H9 (cell line): ENCODE measurements around the gene AMPH. TPM values are rescaled to one million over a fixed set of nuclear protein-coding genes. Genes with fewer than 3 reads are reported as not detected.

Experiments used
- DNase-seq: peaks from one replicate; pipeline ENCODE4 v3.0.0-alpha.2; 2017
- H2AFZ ChIP-seq: one replicate; pipeline ENCODE4 v1.6.1; 2013; ENCODE audit warnings: mild to moderate bottlenecking, low read length, control low read depth, moderate library complexity
- H2AK5ac ChIP-seq: 2 replicates; pipeline ENCODE4 v1.6.1; 2013; ENCODE audit warnings: low read length, control low read depth, mixed read lengths; ENCODE audit not compliant: insufficient read length
- H2BK120ac ChIP-seq: one replicate; pipeline ENCODE4 v1.6.1; 2013; ENCODE audit warnings: low read depth, mild to moderate bottlenecking, low read length, control low read depth, inconsistent platforms; ENCODE audit not compliant: poor library complexity, severe bottlenecking
- H2BK12ac ChIP-seq: 2 replicates; pipeline ENCODE4 v1.6.1; 2013; ENCODE audit warnings: low read length, control low read depth, mixed read lengths, low read depth; ENCODE audit not compliant: insufficient read length
- H2BK15ac ChIP-seq: 2 replicates; pipeline ENCODE4 v1.6.1; 2013; ENCODE audit warnings: low read depth, low read length, control low read depth
- H2BK20ac ChIP-seq: one replicate; pipeline ENCODE4 v1.6.1; 2013; ENCODE audit warnings: low read depth, mild to moderate bottlenecking, low read length, control low read depth, inconsistent platforms; ENCODE audit not compliant: poor library complexity, severe bottlenecking
- H2BK5ac ChIP-seq: 2 replicates; pipeline ENCODE4 v1.6.1; 2013; ENCODE audit warnings: low read length, control low read depth, mixed read lengths; ENCODE audit not compliant: insufficient read length
- H3K14ac ChIP-seq: 2 replicates; pipeline ENCODE4 v1.6.1; 2013; ENCODE audit warnings: low read length, control low read depth; ENCODE audit not compliant: insufficient read depth
- H3K18ac ChIP-seq: 2 replicates; pipeline ENCODE4 v1.6.1; 2013; ENCODE audit warnings: low read depth, mild to moderate bottlenecking, mixed read lengths, low read length, control low read depth; ENCODE audit not compliant: insufficient read length
- H3K23ac ChIP-seq: 2 replicates; pipeline ENCODE4 v1.6.1; 2013; ENCODE audit warnings: low read length, control low read depth, mixed read lengths, low read depth; ENCODE audit not compliant: insufficient read length
- H3K23me2 ChIP-seq: 2 replicates; pipeline ENCODE4 v1.6.1; 2013; ENCODE audit warnings: low read depth, mild to moderate bottlenecking, mixed read lengths, low read length, control low read depth; ENCODE audit not compliant: insufficient read length, poor library complexity, severe bottlenecking
- H3K27ac ChIP-seq: 2 replicates; pipeline ENCODE4 v1.5.1; 2013; ENCODE audit warnings: low read length, control low read depth, mixed read lengths, low read depth; ENCODE audit not compliant: insufficient read length
- H3K27me3 ChIP-seq: 2 replicates; pipeline ENCODE4 v1.6.1; 2013; ENCODE audit warnings: low read length, control low read depth, inconsistent platforms; ENCODE audit not compliant: insufficient read depth
- H3K4ac ChIP-seq: 2 replicates; pipeline ENCODE4 v1.6.1; 2013; ENCODE audit warnings: low read depth, mild to moderate bottlenecking, control low read depth, inconsistent platforms, low read length, moderate library complexity
- H3K4me1 ChIP-seq: 2 replicates; pipeline ENCODE4 v1.6.1; 2013; ENCODE audit warnings: low read length, control low read depth, inconsistent platforms; ENCODE audit not compliant: insufficient read depth
- H3K4me2 ChIP-seq: 2 replicates; pipeline ENCODE4 v1.6.1; 2013; ENCODE audit warnings: low read length, control low read depth, mixed read lengths; ENCODE audit not compliant: insufficient read length, insufficient read depth
- H3K56ac ChIP-seq: 2 replicates; pipeline ENCODE4 v1.6.1; 2013; ENCODE audit warnings: low read depth, mild to moderate bottlenecking, mixed read lengths, low read length, control low read depth; ENCODE audit not compliant: insufficient read length
- H3K79me1 ChIP-seq: 2 replicates; pipeline ENCODE4 v1.6.1; 2013; ENCODE audit warnings: low read depth, mild to moderate bottlenecking, moderate library complexity, low read length, control low read depth, inconsistent platforms; ENCODE audit not compliant: insufficient read depth, poor library complexity, severe bottlenecking
- H3K79me2 ChIP-seq: 2 replicates; pipeline ENCODE4 v1.6.1; 2013; ENCODE audit warnings: low read length, control low read depth, inconsistent platforms; ENCODE audit not compliant: insufficient read depth
- H3K9ac ChIP-seq: 2 replicates; pipeline ENCODE4 v1.6.1; 2013; ENCODE audit warnings: low read length, control low read depth, mixed read lengths; ENCODE audit not compliant: insufficient read length; ENCODE audit errors: extremely low read depth
- H3K9me3 ChIP-seq: one replicate; pipeline ENCODE4 v1.6.1; 2013; ENCODE audit warnings: low read depth, low read length, inconsistent platforms; ENCODE audit not compliant: control insufficient read depth
- H3T11ph ChIP-seq: one replicate; pipeline ENCODE4 v1.6.1; 2013; ENCODE audit warnings: mild to moderate bottlenecking, low read length, control low read depth, inconsistent platforms
- H4K20me1 ChIP-seq: one replicate; pipeline ENCODE4 v1.6.1; 2013; ENCODE audit not compliant: control insufficient read depth, insufficient read length, insufficient read depth
- H4K5ac ChIP-seq: 2 replicates; pipeline ENCODE4 v1.6.1; 2013; ENCODE audit warnings: low read depth, mild to moderate bottlenecking, mixed read lengths, low read length, control low read depth; ENCODE audit not compliant: insufficient read length
- H4K8ac ChIP-seq: replicated peaks from 2 replicates; pipeline ENCODE4 v1.6.1; 2013; ENCODE audit warnings: low read length, control low read depth, mixed read lengths, low read depth; ENCODE audit not compliant: insufficient read length
- H4K91ac ChIP-seq: 2 replicates; pipeline ENCODE4 v1.6.1; 2013; ENCODE audit warnings: low read depth, mild to moderate bottlenecking, moderate library complexity, mixed read lengths, low read length, control low read depth; ENCODE audit not compliant: insufficient read length
- H3K27ac Mint-ChIP-seq, 3 experiments: 2 replicates in 2 of 3; 3 replicates in 1 of 3; pipeline ENCODE4 v1.8.0; 2020 to 2021; ENCODE audit warnings: mixed read lengths in 3 of 3, mild to moderate bottlenecking in 1 of 3, moderate library complexity in 1 of 3
- H3K27me3 Mint-ChIP-seq: 2 replicates; pipeline ENCODE4 v1.8.0; 2021; ENCODE audit warnings: low read depth, mild to moderate bottlenecking, moderate library complexity, mixed read lengths
- H3K36me3 Mint-ChIP-seq, 3 experiments: 2 replicates in 2 of 3; 3 replicates in 1 of 3; pipeline ENCODE4 v1.8.0; 2020 to 2021; ENCODE audit warnings: low read depth in 3 of 3, mixed read lengths in 3 of 3; ENCODE audit not compliant: insufficient read depth in 1 of 3
- H3K4me1 Mint-ChIP-seq, 2 experiments: 2 replicates each; pipeline ENCODE4 v1.8.0; 2020; ENCODE audit warnings: mixed read lengths in 2 of 2
- H3K4me3 Mint-ChIP-seq, 2 experiments: 2 replicates in 1 of 2; 3 replicates in 1 of 2; pipeline ENCODE4 v1.8.0; 2020 to 2021; ENCODE audit warnings: mild to moderate bottlenecking in 2 of 2, mixed read lengths in 2 of 2, moderate library complexity in 1 of 2
- H3K9me3 Mint-ChIP-seq, 2 experiments: 2 replicates in 1 of 2; 3 replicates in 1 of 2; pipeline ENCODE4 v1.8.0; 2020; ENCODE audit warnings: mild to moderate bottlenecking in 2 of 2, mixed read lengths in 2 of 2, moderate library complexity in 1 of 2
- WGBS: extraction: QIAGEN DNeasy Blood & Tissue Kit; methylation state at CpG from one replicate; pipeline ENCODE4 v1.1.7; 2013; ENCODE audit warnings: missing lambda C conversion rate, low lambda C conversion rate, mixed read lengths; ENCODE audit not compliant: insufficient read length; ENCODE audit errors: extremely low coverage; 5-methylcytosine and 5-hydroxymethylcytosine counted together
- total RNA-seq: library from RNA; stranded (reverse); gene quantifications from 2 replicates; pipeline ENCODE4 v1.2.1, GENCODE V29; 2021
- TF ChIP-seq, protein P1 (sequence below): fragments of 200-600 bp; sonication (generic); conservative IDR thresholded peaks from 3 replicates; pipeline ENCODE4 v1.8.0; 2021; ENCODE audit warnings: antibody characterized with exemption, mild to moderate bottlenecking

The AMPH gene
- total RNA-seq, 1 experiment from 2014 or later, result 4.8 TPM

DNA sequence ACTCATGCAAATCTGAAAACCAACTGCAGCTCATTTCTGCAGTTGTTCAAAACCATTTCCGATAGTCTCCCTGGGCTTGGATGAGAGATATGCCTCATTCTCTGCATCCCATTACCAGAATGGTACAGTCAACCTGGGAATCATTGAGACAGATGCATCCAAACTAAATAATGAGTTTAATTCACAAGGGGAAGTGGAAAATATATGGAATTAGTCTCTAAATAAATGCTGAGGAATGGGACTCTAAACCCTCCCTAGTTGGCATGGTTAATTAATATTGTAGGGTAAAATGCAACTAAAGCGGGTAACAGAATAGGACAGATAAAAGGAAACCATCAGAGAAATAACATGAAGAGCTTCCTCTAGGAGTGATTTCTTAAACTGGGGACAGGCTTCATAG, 118.9 kb downstream of the AMPH start:
- H3K56ac ChIP-seq, result no peak overlapping the region
- TF ChIP-seq, protein P1, sequence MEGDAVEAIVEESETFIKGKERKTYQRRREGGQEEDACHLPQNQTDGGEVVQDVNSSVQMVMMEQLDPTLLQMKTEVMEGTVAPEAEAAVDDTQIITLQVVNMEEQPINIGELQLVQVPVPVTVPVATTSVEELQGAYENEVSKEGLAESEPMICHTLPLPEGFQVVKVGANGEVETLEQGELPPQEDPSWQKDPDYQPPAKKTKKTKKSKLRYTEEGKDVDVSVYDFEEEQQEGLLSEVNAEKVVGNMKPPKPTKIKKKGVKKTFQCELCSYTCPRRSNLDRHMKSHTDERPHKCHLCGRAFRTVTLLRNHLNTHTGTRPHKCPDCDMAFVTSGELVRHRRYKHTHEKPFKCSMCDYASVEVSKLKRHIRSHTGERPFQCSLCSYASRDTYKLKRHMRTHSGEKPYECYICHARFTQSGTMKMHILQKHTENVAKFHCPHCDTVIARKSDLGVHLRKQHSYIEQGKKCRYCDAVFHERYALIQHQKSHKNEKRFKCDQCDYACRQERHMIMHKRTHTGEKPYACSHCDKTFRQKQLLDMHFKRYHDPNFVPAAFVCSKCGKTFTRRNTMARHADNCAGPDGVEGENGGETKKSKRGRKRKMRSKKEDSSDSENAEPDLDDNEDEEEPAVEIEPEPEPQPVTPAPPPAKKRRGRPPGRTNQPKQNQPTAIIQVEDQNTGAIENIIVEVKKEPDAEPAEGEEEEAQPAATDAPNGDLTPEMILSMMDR, result no peak
- no peak overlapping the region for H3K9ac ChIP-seq
- H3T11ph ChIP-seq, result no peak overlapping the region
- no peak overlapping the region for H2AK5ac ChIP-seq
- H3K4me1 ChIP-seq, result no peaks in the 10 kb centered on the region
- H3K79me2 ChIP-seq, result no peaks in the 10 kb centered on the region
- H3K23ac ChIP-seq, result no peak overlapping the region
- H2BK120ac ChIP-seq, result no peak overlapping the region
- H2BK5ac ChIP-seq, result no peak overlapping the region
- no peaks in the 10 kb centered on the region for H3K9me3 ChIP-seq
- Mint-ChIP-seq H3K27me3 (no peaks in the 10 kb centered on the region; the same call in 1 of the 2 replicates), H3K4me3 (no peak overlapping the region), H3K27ac (no peak overlapping the region), H3K36me3 (peaks cover 0 to 8% (median 0%) of the 10 kb centered on the region in 3 experiments; a peak in 3 of 7 replicates), H3K4me1 (no peaks in the 10 kb centered on the region), H3K9me3 (peaks cover 12 to 15% of the 10 kb centered on the region in 2 experiments)
- no peak overlapping the region for H4K91ac ChIP-seq
- H2BK12ac ChIP-seq, result no peak overlapping the region
- no peak overlapping the region for H3K4ac ChIP-seq
- H3K14ac ChIP-seq, result no peak overlapping the region
- no peak overlapping the region for H4K5ac ChIP-seq
- no peak overlapping the region for H4K8ac ChIP-seq
- WGBS, result no CpG with 5 or more reads among the region's 2 CpGs
- no peak overlapping the region for H3K18ac ChIP-seq
- H3K27ac ChIP-seq, result no peak overlapping the region
- no peaks in the 10 kb centered on the region for H4K20me1 ChIP-seq
- no peaks in the 10 kb centered on the region for H3K23me2 ChIP-seq
- H3K79me1 ChIP-seq, result no peaks in the 10 kb centered on the region
- DNase-seq, result no peak
- H3K27me3 ChIP-seq, result no peaks in the 10 kb centered on the region
- no peak overlapping the region for H2BK20ac ChIP-seq
- H2BK15ac ChIP-seq, result no peak overlapping the region
- no peak overlapping the region for H3K4me2 ChIP-seq
- no peak overlapping the region for H2AFZ ChIP-seq
